Stimulated activated CD8-positive, alpha-beta memory T cell treated with anti-CD3 and anti-CD28 coated beads, Interleukin-12 subunit alpha, Interleukin-12 subunit beta, amount 100 ng/mL, for 24 hours (primary cell): ENCODE results near the gene AIM2.
A peak's percentile ranks its signal among the peaks of the same experiment; 100 is the strongest.
"Not testable (repeated sequence)": the region's sequence is repeated elsewhere in the genome, so short reads cannot be mapped to it uniquely, and the experiment has no call there.

Experiments
- DNase-seq: peaks from one replicate; pipeline ENCODE4 v3.0.0-alpha.2; 2020; ENCODE audit errors: extremely low read depth

AIM2 gene

GRCh38 chr1:159076438-159077119 is at the start of gene AIM2:
TSS of gene AIM2 (minus strand) at chr1:159076766. CDS start at chr1:159073499, 3,267 bp downstream.
- peak; percentile 22 for DNase-seq

GRCh38 chr1:159123587-159123986 is 47.0 kb upstream of the AIM2 start:
- DNase-seq, result no peak

GRCh38 chr1:159122005-159122621 is 45.5 kb upstream of the AIM2 start:
- DNase-seq, result no peak

GRCh38 chr1:159121526-159121925 is 45.0 kb upstream of the AIM2 start:
- no peak for DNase-seq

GRCh38 chr1:159120317-159120716 is 43.8 kb upstream of the AIM2 start:
- no peak for DNase-seq

GRCh38 chr1:159113596-159114433 is 37.2 kb upstream of the AIM2 start:
- DNase-seq, result no peak

GRCh38 chr1:159103021-159103420 is 26.5 kb upstream of the AIM2 start:
- DNase-seq, result not testable (repeated sequence)

- DNase-seq, result no peak
These were observed 24.0 kb upstream of the AIM2 start for GRCh38 chr1:159100589-159100988.

GRCh38 chr1:159098596-159098995 is 22.0 kb upstream of the AIM2 start:
- no peak for DNase-seq

GRCh38 chr1:159092036-159092760 is 15.6 kb upstream of the AIM2 start:
- DNase-seq, result no peak

GRCh38 chr1:159091607-159092031 is 15.1 kb upstream of the AIM2 start:
- DNase-seq, result no peak

GRCh38 chr1:159091180-159091560 is 14.6 kb upstream of the AIM2 start:
- no peak for DNase-seq

- DNase-seq, result no peak
These were observed 14.0 kb upstream of the AIM2 start for GRCh38 chr1:159090286-159091179.

- DNase-seq, result no peak
These were observed 12.7 kb upstream of the AIM2 start for GRCh38 chr1:159089184-159089791.

- DNase-seq, result no peak
These were observed 12.1 kb upstream of the AIM2 start for GRCh38 chr1:159088546-159089183.

GRCh38 chr1:159088050-159088449 is 11.5 kb upstream of the AIM2 start:
- DNase-seq, result no peak

- DNase-seq, result no peak
These were observed 8.3 kb upstream of the AIM2 start for GRCh38 chr1:159084867-159085266.

GRCh38 chr1:159084152-159084551 is 7.6 kb upstream of the AIM2 start:
- DNase-seq, result no peak

- no peak for DNase-seq
These were observed 6.4 kb upstream of the AIM2 start for GRCh38 chr1:159083013-159083412.

- DNase-seq, result no peak
These were observed 5.1 kb upstream of the AIM2 start for GRCh38 chr1:159081626-159082025.
